Adrenal gland (tissue), 5 donors: ENCODE results near the gene ZNF837.

Experiments used
- CTCF ChIP-seq, 6 experiments: fragments of 450-650 bp in 4 of 6; fragments of 200-600 bp in 2 of 6; sonication (generic) in 1 of 6; IDR thresholded peaks; 1 replicate in 5 of 6; 2 replicates in 1 of 6; pipeline versions ENCODE4 v1.5.1 to v1.8.0; 2016 to 2021; ENCODE audit warnings: antibody characterized with exemption in 6 of 6, mild to moderate bottlenecking in 2 of 6, moderate library complexity in 1 of 6
- POLR2A ChIP-seq, 2 donors: fragments of 450-650 bp; IDR thresholded peaks; one replicate each; pipeline ENCODE4 v1.6.1; 2017; ENCODE audit warnings: antibody characterized with exemption in 2 of 2, mild to moderate bottlenecking in 2 of 2, moderate library complexity in 1 of 2
- donor health status: DM: no; HTN: no; CAD: no.

GRCh38 chr19:58379246-58379645, 1.6 kb downstream of the ZNF837 start:
- no peak for TF ChIP-seq POLR2A (IDR thresholded peaks at IDR 0.05)
- TF ChIP-seq CTCF (IDR thresholded peaks at IDR 0.05): no peak
